Stimulated activated CD4-positive, alpha-beta T cell treated with anti-CD3 and anti-CD28 coated beads, Interleukin-4, amount 100 ng/mL, for 1 hour (primary cell): ENCODE measurements around the gene ARFGAP2.

Experiments used
- DNase-seq: peaks from one replicate; pipeline ENCODE4 v3.0.0-alpha.2; 2020

ARFGAP2 gene

DNA sequence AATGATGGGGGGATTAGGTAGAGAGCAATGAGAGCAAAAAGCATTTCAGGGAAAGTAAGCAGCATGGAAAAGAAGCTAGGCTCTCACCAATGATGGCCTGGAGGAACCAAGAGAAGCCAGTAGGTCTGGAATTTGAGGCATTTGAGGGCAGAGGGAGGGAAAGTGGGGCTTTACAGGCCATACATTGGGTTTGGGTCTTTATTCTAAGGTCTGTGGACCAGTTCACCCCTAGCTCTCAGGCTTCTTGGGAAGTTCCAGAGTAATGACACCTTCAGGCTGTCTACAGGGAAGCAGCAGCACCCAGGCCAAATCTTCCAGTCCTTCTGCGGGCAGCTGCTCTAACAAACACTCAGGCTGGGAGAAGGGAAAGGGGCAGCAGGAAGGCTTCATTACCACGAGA lies 29.4 kb downstream of the ARFGAP2 start:
- DNase-seq: no peak

DNA sequence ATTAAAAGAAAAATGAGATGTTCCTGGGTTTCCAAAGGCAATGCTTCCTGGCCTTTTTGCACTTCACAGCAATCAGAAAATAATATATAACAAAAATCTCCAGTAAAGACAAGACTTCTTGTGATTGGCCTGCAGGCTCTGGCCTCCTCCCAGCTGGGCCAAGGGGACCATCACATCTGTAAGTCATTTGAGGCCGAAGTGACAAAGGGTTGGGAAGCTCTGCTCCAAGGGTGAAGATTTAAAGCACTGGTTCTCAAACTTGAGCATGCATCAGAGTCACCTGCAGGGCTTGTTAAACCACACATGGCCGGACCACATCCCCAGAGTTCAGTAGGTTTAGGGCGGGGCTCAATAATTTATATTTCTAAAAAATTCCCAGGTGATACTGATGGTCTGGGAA lies 32.1 kb downstream of the ARFGAP2 start:
- no peak for DNase-seq

DNA sequence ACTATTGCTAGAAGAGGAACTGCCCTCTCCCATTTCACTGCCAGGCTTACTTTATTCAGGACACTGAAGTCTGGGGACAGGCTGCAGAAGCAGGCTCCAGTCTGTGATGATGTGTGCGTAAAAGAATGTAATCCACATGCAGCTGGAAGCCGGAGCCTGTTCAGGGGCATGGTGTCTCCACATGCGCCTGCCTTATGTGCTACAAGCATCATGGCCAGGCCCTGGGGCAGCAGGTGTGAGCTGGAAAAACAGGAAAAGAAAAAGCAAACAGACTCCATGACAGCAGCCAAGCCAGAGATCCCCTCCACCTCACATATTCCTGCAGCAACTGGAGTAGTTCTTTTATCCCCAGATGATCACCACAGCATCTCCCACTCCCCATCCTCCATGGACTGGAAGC lies 33.4 kb downstream of the ARFGAP2 start:
- DNase-seq: no peak

DNA sequence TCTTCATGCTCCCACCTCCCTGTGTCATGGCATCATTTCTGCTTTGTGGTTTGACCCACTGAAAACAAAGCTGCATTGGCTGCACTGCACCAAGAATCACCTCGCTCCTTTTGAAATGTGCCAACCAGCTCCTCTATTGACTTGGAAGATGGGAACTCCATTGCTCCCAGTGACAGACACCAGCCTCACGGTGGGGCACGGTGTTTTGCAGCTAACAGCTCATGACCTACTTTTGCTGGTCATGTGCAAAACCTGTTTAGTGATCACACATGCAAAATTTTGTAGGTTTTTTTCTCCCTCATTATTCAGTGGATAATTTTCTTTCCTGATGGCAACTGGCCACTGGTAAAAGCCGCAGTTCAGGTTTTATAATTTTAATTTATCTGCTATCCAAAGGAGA lies 36.8 kb downstream of the ARFGAP2 start:
- no peak for DNase-seq

DNA sequence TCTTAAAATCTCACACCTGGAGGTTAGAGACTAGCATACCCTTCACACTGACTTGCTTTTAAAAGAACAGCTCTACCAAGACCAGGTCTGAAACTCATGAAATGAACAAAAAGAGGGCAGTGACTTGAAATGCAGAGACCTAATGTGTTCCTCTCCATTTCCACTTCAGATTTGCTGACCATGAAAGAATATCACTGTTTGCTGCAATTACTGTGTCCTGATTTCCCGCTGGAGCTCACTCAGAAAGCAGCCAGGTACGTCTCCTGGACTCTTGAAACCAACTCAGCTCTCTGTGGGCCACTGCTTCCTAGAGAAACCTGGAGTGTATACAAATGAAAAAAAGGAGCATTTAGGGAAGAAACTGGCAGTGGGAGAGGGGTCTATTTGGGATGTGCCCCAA lies 39.2 kb downstream of the ARFGAP2 start:
- DNase-seq: no peak

DNA sequence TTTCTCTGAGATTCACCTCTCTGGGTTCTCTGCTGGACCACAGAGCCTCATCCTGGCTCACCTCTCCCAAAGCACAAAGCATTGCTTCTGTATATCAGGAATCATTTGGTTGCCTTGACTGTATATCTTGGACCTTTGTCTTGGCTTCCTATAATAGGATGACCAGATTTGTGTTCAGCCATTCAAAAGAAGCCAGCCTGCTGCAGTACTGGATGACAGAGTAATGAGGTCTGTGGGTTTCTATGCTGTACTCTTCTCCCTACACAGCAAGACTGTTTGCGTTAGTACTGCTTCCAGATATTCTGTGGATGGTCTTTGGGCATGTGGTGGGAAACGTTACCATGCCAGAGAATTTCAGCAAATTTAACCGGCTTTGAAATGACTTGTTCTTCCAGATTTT lies 39.8 kb downstream of the ARFGAP2 start:
- no peak for DNase-seq

DNA sequence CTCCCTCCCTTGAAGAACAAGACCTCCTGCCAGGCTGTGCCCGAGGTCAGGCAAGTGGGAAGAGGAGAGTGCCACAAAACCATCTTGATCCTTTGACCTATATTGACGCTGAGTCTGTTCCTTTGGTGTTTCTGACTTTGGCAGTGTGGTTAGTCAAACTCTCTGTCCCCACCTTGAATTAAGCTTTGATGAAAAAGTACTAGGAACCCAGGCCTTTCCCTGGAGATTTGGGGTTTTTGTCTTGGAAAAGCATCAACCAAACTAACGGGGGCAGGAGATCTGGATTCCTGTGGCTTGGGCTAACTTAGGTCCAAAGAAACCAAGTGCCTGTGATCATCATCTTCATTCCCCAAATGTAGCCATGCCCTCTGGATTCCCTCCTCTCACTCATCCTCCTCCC lies 40.4 kb downstream of the ARFGAP2 start:
- no peak for DNase-seq

DNA sequence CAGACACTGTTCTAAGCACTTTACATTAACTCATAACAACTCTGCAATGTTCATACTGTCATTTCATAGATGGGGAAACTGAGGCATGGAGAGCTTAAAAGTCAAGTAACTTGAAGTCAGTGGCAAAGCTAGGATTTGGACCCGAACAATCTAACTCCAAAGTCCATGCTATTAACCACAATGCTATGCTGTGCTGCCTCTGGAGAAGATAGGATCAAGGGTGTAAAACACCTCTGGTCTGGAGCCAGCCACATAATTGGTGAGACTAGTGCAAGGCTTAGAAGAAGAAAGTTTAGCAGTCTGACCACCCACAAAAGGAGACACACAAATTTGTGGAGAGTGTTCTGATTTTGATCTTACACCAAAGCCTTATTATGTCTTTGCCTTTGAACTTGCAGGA lies 43.7 kb downstream of the ARFGAP2 start:
- DNase-seq: no peak

DNA sequence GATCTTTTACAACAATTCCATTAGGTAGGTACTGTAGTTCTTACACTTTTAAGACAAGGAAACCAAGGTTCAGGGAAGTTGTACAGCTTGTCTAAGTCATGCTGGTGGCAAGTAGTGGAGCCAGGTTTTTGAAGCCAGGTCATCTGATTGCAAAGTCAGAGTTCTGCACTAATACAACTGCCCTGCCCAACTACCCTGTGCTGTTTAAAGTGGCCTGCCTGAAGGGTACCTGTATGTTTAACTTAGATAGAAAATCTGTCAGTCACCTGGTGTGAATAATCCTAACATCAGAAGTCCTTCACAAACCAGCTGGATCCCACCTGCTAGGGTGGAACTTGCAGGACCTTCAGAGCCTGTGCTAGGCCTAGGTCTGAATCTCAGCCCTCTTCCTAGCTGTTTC lies 44.2 kb downstream of the ARFGAP2 start:
- no peak for DNase-seq

DNA sequence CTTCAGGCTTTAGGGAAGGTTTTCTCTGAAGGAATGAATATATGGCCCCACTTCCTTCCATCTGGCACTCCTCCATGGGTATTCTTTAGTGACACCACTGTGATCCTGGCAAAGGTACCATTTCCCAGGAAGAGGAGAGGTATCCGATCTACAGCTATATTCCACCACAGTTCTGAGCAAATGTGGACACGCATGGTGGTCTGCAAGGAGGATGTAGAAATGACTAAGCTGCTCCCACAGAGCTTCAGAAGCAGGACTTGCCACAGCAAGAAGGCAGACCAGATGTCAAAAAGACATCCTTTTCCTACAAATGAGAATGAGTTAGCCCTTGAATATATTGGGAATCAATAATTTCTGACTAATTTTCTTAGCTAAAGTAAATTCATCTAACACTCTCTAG lies 45.5 kb downstream of the ARFGAP2 start:
- DNase-seq: no peak

DNA sequence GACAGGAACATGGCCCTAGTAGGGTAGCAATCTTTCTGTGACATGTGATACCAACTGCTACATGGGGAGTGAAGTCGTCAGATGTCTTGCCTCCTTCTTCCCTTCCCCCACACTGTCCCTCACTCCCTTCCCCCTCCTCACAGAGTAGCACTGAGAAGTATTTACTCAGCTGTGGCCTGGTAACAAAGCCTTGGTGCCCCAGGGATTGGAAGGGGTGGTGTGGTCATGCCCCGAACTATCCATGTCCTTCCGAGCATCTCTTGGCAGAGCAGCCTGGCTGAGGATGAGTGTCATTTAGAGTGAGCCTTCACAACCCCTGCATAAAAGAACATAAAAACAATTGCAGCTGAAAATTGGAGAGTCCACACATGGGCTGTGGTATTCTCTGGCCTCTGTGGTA lies 46.1 kb downstream of the ARFGAP2 start:
- no peak for DNase-seq

DNA sequence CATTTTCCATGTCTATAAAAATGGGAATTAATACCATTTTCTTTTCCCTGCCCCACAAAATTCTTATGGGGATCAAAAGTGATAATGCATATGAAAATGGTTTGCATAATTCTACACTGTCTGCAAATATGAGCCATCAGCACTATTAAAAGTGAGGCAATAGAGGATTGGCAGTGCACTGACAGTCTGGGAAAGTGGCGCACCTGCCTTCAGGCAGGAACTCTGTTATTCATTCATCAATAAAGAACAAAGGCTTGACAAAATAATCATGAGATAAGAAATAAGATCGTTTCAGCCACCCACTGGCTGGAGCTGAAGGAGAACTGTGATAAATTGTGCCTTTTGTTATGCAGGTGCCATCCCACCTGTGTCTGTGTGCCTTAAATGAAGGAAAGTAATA lies 49.5 kb downstream of the ARFGAP2 start:
- no peak for DNase-seq

DNA sequence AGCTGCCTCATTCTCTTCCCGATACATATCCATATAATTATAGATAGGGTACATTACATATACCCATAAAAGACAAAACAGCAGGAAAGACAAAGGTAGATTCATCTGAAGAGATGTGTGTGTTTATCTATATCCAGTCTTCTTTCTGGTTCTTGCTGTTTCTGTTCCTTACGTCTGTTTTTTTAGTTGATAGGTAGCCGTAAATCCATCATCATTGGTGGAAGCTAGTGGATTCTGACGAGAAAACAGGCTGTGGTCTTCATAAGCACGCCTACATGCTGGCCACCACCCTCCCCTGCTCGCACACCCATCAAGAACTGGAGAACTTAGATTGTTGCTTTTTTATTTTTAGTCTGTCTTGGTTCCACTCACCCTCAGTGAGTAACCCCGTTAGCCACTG lies 51.6 kb downstream of the ARFGAP2 start:
- DNase-seq: no peak

DNA sequence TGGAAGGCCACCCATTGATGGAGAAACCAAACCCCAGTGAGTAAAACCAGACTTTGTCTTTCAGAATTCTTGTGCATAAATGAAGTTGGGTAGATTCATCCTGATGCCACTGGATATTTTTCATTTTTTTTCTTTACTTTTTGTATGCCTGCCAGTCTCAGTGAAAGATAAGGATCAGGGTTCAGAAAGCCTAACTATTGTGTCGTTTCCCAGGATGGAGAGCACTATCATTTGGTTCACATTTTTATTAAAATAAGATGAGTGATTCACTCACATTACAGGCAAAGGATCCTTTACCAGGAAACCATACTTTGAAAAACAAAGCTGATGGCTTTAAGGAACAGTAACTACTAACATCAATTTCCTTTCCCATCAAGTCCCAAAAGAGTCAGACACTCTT lies 52.0 kb downstream of the ARFGAP2 start:
- DNase-seq: no peak

DNA sequence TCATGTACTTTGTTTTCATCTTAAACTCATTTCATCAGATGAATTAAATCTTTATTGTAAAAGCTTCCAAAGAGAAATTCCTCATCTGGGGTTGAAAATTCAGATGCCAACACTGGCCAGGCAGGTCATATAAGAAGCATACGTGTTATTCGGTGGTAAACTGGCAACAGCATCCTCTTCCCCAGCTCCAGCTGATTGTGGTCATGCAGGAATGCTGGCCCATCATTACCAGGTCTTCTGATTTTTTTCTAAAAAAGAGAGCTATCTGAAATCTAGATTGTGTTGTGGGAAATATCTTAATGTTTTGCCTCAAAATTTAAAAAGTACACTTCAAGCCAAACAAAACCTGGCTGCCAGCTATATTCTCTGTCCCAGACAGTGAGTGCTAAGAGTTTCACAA lies 53.6 kb downstream of the ARFGAP2 start:
- no peak for DNase-seq

DNA sequence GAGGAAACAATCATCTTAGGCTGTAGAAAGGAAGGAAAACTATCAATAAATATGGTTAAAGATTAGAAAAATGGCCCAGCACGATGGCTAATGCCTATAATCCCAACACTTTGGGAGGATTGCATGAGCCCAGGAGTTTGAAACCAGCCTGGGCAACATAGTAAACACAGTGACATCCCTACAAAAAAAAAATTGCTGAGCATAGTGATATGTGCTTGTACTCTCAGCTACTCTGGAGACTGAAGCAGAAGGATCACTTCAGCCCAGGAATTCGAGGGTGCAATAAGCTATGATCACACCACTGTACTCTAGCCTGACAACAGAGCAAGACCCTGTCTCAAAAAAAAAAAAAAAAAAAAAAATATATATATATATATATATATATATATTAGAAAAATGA lies 54.9 kb downstream of the ARFGAP2 start:
- DNase-seq: no peak

DNA sequence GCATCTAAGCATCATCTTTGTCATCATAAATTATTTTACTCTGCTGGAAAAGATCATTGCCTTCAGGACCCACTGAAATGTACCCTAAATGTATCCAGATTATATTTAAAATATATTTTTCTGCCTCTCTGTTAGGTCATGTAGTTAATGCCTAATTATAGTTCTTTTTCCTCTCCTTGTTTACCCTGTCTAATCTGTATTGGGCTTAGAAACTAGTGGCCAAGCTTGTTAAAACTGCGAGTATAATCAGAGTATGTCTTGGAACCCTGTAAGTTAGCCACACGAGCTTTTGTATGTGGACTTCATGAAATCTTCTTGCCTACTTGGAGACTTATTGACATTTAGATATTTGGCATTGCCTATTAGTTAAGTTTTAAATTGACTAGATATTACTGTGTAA lies 55.6 kb downstream of the ARFGAP2 start:
- no peak for DNase-seq

DNA sequence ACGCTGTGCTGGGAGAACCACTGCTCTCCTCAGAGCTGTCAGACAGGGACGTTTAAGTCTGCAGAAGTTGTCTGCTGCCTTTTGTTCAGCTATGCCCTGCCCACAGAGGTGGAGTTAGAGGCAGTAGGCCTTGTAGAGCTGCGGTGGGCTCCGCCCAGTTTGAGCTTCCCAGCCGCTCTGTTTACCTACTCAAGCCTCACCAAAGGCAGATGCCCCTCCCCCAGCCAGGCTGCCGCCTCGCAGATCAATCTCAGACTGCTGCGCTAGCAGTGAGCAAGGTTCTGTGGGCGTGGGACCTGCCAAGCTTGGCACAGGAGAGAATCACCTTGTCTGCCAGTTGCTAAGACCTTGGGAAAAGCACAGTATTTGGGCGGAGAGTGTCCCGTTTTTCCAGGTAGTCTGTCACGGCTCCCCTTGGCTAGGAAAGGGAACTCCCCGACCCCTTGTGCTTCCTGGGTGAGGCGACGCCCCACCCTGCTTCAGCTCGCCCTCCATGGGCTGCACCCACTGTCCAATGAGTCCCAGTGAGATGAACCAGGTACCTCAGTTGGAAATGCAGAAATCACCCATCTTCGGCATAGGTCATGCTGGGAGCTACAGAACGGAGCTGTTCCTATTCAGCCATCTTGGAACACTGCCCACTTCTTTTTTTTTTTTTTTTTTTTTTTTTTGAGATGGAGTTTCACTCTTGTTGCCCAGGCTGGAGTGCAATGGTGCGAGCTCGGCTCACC lies 57.6 kb downstream of the ARFGAP2 start:
- DNase-seq: peak; percentile 65
